T-helper 1 cell treated with Interleukin-12 subunit alpha and Interleukin-12 subunit beta and Interleukin-4 antibody, amounts not matched to agents 30 μg/mL and 1 μg/mL, for 36 hours (primary cell): ENCODE measurements around the gene IL12RB1.
"Not testable (repeated sequence)": the region's sequence is repeated elsewhere in the genome, so short reads cannot be mapped to it uniquely, and the experiment has no call there.

Source experiments
- H3K27ac Mint-ChIP-seq: one replicate; pipeline ENCODE4 v1.8.0; 2021; ENCODE audit warnings: mild to moderate bottlenecking, mixed read lengths
- H3K27me3 Mint-ChIP-seq: one replicate; pipeline ENCODE4 v1.8.0; 2021; ENCODE audit warnings: low read depth, mixed read lengths
- H3K36me3 Mint-ChIP-seq: one replicate; pipeline ENCODE4 v1.8.0; 2021; ENCODE audit warnings: low read depth, mixed read lengths
- H3K4me1 Mint-ChIP-seq: one replicate; pipeline ENCODE4 v1.8.0; 2021; ENCODE audit warnings: low read depth, mixed read lengths
- H3K4me3 Mint-ChIP-seq: one replicate; pipeline ENCODE4 v1.8.0; 2021; ENCODE audit warnings: mild to moderate bottlenecking, moderate library complexity, mixed read lengths
- H3K9me3 Mint-ChIP-seq: one replicate; pipeline ENCODE4 v1.8.0; 2021; ENCODE audit warnings: mixed read lengths

IL12RB1 gene

DNA sequence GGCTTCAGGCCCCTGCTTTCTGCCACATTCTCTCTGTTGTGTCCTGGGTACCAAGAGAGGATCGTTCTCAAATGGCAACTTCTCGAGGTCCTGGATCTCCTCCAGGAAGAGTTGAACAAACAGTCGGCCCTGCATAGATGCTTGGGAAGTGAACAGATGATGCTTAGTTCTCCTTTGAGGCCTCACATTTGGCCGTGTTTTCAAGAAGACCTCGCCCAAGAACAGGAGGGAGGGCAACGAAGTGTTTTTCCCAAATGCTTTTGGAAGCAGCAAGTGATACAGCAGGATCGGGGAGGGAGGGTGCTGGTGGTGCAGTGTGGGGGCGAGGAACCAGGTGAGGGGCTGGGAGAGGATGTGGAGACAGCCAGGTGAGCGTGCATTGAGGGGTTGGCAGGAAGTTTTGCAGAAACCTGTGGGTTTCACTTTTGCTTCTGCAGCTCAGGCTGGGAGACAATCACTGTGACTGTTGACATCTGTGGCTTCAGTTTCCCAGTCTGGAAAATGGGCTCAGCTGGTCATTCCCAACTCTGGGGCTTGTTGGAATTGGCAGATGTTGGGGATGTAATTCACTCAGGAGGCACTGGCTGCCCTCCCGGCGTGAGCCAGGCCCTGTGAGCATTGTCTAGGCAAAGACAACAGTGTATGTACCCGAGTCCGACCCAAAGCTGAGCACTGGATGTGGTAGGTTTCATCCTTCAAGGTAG, 32.4 kb upstream of the IL12RB1 start:
- Mint-ChIP-seq H3K4me1 (peaks cover 22% of the 10 kb centered on the region), H3K27me3 (no peaks in the 10 kb centered on the region), H3K36me3 (peaks cover 16% of the 10 kb centered on the region), H3K4me3 (peak overlapping the region; percentile 93), H3K9me3 (no peaks in the 10 kb centered on the region), H3K27ac (peak overlapping the region; percentile 89)

DNA sequence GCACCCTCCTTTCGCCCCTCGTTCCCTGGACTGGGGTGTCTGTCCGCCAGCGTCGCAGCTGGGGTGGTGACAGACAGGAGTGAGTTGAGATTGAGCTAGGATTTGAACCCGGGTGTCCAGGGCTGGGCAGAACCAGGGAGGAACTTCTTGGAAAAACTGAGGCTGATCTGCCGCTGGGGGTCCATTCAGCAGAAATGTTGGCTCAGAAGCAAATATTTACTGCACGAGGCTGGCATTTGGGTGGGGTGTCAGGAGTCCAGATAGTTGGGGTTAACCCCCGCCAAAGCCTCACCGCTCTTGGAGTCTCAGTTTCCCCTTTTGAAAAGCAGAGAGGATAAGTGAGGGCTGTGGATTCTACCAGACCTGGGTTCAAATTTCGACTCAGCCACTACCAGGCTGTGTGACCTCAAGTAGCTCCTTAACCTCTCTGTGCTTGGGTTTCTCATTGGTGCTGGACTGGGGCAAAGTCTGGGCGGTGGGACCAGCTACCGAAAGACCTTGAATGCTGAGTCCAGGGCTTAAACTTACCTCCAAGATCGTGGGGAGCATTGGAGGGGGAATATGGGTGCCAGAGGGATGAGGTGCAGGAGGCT, 31.8 kb upstream of the IL12RB1 start:
- H3K4me1 Mint-ChIP-seq, result peaks cover 22% of the 10 kb centered on the region
- H3K9me3 Mint-ChIP-seq, result no peaks in the 10 kb centered on the region

DNA sequence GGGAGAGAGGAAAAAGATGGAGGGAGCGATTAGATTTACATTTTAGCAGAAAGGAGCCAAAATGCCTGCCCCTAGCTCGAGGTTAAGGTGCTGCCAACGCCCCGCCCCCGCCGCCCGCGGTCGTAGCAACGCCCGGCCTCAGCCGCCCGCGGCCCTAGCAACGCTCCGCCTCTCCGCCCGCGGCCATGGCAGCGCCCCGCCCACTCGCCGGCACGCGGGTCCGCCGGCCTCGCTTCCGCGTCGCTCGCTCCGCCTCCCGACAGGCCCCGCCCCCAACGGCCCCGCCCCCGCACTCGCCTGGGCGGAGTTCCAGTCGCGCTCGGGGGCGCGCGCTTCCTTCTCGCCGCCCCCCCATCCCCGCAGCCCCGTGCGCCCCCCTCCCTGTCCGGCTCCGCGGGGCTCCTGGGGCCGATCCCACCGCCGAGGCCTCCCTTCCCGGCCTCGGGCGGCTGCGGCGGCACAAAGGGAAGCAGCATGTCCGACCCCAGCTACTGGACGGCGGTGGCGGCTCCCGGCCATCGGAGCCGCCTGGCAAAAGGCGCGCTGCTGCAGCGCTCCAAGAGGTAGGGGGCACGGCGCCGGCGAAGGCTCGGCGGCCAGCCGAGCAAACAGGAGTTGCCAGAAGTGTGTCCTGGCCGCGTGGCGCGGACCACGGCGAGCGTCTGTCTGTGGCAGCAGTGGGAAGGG, 31.1 kb upstream of the IL12RB1 start:
- Mint-ChIP-seq H3K4me3 (peak overlapping the region; percentile 93), H3K9me3 (no peaks in the 10 kb centered on the region), H3K4me1 (peaks cover 23% of the 10 kb centered on the region), H3K27ac (peak overlapping the region; percentile 89), H3K36me3 (peaks cover 8% of the 10 kb centered on the region), H3K27me3 (no peaks in the 10 kb centered on the region)

More for the DNA sequence above, 31.8 kb upstream of the IL12RB1 start:
- Mint-ChIP-seq H3K27ac (peak overlapping the region; percentile 89), H3K4me3 (peak overlapping the region; percentile 93), H3K36me3 (peaks cover 10% of the 10 kb centered on the region), H3K27me3 (no peaks in the 10 kb centered on the region)

DNA sequence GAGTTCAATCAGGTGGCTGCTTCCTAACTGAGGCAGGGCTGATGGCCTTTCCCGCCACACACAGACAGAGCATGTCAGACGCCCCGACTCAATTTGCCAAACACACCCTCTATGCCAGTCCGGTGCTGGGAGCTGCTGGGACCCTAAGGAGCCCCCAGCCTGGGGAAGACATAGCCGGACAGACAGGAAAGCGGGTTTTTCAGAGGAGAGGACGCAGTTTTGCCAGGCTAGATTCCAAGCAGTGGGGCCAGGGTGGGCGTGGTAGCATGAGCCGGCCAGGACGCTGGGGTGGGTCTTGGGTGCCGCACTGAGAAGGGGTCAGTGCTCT, 30.6 kb upstream of the IL12RB1 start:
- H3K27ac Mint-ChIP-seq, result peak overlapping the region; percentile 69
- no peaks in the 10 kb centered on the region for H3K9me3 Mint-ChIP-seq

DNA sequence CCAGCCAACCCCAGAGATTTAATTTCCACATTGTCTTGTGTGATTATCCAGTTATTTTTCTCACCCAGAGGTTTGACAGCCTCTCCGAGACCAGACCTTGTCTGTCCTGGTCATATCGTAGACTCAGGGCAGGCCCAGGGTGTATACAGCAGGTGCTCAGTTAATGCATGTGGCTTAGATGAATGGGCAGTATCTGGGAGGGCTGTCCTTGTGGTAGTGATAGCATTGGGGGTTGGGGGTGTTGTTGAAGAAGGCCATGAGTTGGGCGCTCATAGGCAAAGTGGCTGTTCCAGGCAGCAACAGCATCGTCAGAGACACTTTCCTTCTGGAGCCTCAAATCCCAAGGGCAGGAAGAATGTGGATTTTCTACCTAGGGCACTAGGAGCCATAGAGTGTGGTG, 27.7 kb upstream of the IL12RB1 start:
- no peaks in the 10 kb centered on the region for H3K36me3 Mint-ChIP-seq
- no peaks in the 10 kb centered on the region for H3K9me3 Mint-ChIP-seq
- no peaks in the 10 kb centered on the region for H3K27me3 Mint-ChIP-seq
- H3K27ac Mint-ChIP-seq, result no peak overlapping the region
- no peak overlapping the region for H3K4me3 Mint-ChIP-seq
- peaks cover 19% of the 10 kb centered on the region for H3K4me1 Mint-ChIP-seq

More for the DNA sequence above, 30.6 kb upstream of the IL12RB1 start:
- Mint-ChIP-seq H3K27me3 (no peaks in the 10 kb centered on the region), H3K4me1 (peaks cover 25% of the 10 kb centered on the region), H3K36me3 (peaks cover 4% of the 10 kb centered on the region), H3K4me3 (peak overlapping the region; percentile 71)

DNA sequence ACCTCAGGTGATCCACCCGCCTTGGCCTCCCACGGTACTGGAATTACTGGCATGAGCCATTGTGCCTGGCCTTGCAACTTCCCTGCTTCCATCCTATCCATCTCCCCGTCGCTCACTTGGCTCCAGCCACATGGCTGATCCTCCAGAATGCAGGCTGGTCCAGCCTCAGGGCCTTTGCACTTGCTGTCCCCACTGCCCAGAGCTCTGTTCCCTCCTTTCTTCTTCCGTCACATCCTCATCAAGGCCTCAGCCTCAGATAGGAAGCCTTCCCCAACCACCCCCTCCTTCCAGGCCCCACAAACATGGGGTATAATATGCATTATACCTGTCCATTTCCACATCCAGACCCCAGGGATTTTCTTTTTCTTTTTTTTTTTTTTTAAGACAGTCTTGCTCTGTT, 27.1 kb upstream of the IL12RB1 start:
- H3K27ac Mint-ChIP-seq, result no peak overlapping the region
- H3K9me3 Mint-ChIP-seq, result no peaks in the 10 kb centered on the region
- H3K4me1 Mint-ChIP-seq, result peaks cover 16% of the 10 kb centered on the region
- H3K4me3 Mint-ChIP-seq, result no peak overlapping the region
- no peaks in the 10 kb centered on the region for H3K27me3 Mint-ChIP-seq
- H3K36me3 Mint-ChIP-seq, result no peaks in the 10 kb centered on the region

DNA sequence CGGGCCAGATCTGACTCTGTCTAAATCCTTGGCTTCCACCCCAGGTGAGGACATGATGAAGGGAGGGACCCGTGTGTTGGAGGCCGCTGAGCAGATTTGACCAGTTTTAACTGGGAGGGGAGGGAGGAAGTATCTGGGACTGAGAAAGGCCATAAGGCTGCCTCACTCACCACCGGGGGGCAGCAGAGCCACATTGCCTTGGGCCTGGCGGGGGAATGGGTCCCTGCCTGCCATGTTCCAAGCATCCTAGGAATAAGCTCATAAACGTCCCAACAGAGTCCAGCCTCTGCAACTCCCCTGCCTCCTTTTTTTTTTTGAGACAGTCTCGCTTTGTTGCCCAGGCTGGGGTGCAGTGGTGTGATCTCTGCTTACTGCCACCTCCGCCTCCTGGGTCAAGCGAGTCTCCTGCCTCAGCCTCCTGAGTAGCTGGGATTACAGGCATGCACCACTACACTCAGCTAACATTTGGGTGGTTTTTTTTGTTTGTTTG, 26.3 kb upstream of the IL12RB1 start:
- no peaks in the 10 kb centered on the region for H3K36me3 Mint-ChIP-seq
- H3K4me1 Mint-ChIP-seq, result peaks cover 14% of the 10 kb centered on the region
- H3K4me3 Mint-ChIP-seq, result no peak overlapping the region
- no peak overlapping the region for H3K27ac Mint-ChIP-seq
- H3K9me3 Mint-ChIP-seq, result no peaks in the 10 kb centered on the region
- no peaks in the 10 kb centered on the region for H3K27me3 Mint-ChIP-seq

DNA sequence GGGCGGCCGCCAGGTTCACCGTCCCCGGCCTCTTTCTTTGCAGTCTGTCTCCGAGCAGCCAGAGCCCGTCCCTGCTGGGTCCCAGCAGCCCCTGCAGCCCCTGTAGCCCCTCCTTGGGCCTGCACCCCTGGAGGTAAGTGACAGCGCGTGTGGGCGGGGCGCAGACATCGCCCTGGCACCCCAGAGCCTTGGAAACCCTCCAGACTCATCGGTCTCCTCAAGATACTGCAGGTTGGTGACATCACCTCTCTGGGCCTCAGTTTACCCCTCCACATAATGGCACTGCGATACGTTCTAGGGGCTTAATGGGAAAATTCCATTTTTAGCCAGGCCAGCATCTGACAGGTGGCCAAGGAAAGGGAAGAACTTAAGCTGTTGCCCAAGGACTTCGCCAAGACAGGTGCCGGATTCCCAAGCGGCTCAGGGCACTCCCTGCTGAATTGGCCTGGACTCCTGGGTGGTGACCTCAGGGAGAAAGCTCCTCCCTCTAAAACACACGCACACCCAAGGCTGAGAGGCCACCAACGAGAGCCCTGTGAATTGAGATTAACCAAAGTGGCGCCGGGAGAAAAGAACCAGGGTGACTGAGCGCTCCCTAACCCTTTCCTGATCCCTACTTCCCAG, 24.0 kb upstream of the IL12RB1 start:
- no peaks in the 10 kb centered on the region for H3K36me3 Mint-ChIP-seq
- peak overlapping the region; percentile 42 for H3K4me3 Mint-ChIP-seq
- no peaks in the 10 kb centered on the region for H3K9me3 Mint-ChIP-seq
- peaks cover 9% of the 10 kb centered on the region for H3K4me1 Mint-ChIP-seq
- no peaks in the 10 kb centered on the region for H3K27me3 Mint-ChIP-seq
- no peak overlapping the region for H3K27ac Mint-ChIP-seq

DNA sequence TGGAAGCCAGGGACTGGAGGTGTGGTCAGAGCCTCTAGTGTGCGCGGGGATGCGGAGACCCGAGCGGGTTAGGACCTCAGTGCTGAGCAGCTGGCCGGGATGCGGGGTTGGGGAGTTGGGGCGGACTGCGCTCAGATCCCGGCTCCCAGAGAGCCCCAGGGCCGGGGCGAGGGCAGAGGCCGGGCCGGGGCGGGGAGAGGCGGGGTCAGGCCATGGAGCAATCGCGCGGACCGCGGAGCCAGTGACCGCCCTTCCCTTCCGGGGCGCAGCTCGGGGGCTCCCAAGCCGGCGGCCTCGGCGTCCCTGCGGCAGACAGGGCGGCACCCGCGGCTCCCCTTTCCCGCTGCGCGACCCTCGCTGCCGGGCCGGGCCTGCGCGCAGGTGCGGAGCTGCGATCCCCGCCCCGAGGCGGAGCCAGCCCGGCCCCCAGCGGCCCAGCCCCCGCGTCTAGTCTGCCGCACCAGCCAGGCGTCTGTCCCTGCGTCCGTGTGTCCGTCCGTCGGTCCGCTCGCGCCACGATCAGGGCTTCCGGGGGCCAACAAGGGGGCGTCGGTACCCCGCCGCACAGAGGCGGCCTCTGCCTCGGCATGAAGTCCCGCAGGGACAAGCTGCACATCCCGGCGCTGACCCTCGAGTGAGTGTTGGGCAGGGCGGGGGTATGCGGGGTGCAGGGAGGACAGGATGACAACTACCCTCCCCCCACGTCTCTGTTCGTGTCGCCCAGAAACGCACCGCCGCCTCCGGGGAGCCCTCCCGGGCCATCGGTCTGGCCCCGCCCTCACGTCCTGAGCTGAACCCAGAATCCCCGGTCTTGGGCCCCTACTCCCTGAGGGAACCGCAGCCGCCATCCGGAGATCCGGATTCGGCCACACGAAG, 23.2 kb upstream of the IL12RB1 start:
- peak overlapping the region; percentile 77 for H3K4me3 Mint-ChIP-seq
- H3K9me3 Mint-ChIP-seq, result no peaks in the 10 kb centered on the region
- H3K36me3 Mint-ChIP-seq, result no peaks in the 10 kb centered on the region
- no peaks in the 10 kb centered on the region for H3K27me3 Mint-ChIP-seq
- peaks cover 9% of the 10 kb centered on the region for H3K4me1 Mint-ChIP-seq
- H3K27ac Mint-ChIP-seq, result no peak overlapping the region

DNA sequence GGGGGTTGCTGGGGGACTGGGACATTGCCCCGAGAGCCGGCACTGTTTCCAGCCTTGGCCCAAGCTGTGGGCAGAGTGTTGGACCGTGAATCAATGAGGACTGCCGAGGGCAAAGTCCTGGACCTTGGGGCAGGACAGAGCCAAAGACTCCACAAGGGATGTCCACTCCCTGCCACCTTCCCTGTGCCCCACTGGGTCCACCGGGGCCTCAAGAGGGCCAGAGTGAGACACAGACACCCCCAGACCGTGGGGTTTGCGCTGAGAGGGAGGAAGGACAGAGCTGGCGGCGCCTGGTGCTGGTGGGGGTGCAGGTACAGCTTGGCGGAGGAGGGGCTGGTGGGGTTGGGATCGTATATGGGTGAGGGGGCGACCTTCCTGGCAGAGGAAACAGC, 22.6 kb upstream of the IL12RB1 start:
- H3K4me1 Mint-ChIP-seq, result peaks cover 14% of the 10 kb centered on the region
- peak overlapping the region; percentile 11 for H3K27ac Mint-ChIP-seq
- no peaks in the 10 kb centered on the region for H3K9me3 Mint-ChIP-seq
- H3K4me3 Mint-ChIP-seq, result peak overlapping the region; percentile 77
- no peaks in the 10 kb centered on the region for H3K27me3 Mint-ChIP-seq
- H3K36me3 Mint-ChIP-seq, result no peaks in the 10 kb centered on the region

DNA sequence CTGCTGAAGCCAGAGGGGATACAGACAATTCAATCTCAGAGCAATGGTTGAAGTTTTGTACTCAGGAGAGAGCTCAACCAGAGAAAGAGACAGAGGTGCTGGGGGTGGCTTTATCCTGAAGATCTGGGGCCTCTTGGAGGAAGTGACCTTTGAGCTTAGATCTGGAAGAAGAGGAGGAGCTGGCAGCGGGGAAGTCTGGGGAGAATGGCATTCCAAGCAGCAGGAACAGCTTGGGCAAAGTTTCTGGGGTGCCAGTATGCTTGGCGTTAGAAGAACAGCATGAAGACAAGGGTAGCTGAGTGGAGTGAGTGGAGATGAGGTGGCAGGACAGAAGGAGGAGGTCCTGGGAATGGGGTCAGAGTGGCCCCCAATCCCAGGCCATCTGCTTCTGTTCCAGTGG, 22.2 kb upstream of the IL12RB1 start:
- Mint-ChIP-seq H3K27ac (no peak overlapping the region), H3K4me3 (peak overlapping the region; percentile 77)

DNA sequence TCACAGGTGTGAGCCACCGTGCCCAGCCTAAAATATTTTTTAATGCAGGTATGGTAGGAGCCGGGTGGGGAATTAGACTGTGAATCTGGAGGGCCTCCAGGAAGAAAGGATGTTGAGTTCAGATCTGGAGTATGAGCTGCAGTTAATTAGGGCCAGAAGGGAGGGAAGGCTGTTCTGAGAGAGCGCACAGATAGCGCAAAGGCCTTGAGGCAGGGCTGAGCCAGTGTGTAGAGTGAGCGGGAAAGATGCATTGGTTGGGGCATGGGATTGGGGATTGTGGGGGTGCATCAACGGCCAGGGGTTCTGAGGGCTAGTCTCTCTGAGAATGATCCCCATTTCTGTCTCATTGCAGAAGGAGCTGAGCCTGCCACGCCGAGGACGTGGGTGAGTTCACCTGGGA, 20.5 kb upstream of the IL12RB1 start:
- Mint-ChIP-seq H3K4me3 (no peak overlapping the region), H3K36me3 (no peaks in the 10 kb centered on the region), H3K27me3 (no peaks in the 10 kb centered on the region), H3K27ac (no peak overlapping the region), H3K4me1 (peaks cover 11% of the 10 kb centered on the region), H3K9me3 (no peaks in the 10 kb centered on the region)

More for the DNA sequence above, 22.2 kb upstream of the IL12RB1 start:
- Mint-ChIP-seq H3K36me3 (no peaks in the 10 kb centered on the region), H3K9me3 (no peaks in the 10 kb centered on the region), H3K4me1 (peaks cover 15% of the 10 kb centered on the region), H3K27me3 (no peaks in the 10 kb centered on the region)

DNA sequence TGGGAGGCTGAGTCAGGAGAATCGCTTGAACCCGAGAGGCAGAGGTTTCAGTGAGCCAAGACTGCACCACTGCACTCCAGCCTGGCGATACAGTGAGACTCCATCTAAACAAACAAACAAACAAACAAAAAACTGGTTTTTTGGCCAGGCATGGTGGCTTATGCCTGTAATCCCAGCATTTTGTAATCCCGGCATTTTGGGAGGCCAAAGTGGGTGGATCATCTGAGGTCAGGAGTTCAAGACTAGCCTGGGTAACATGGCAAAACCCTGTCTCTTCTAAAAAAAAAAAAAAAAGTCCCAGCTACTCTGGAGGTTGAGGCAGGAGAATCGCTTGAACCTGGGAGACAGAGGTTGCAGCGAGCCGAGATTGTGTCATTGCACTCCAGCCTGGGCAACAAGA, 18.5 kb upstream of the IL12RB1 start:
- H3K4me1 Mint-ChIP-seq, result peaks cover 11% of the 10 kb centered on the region
- not testable (repeated sequence) for H3K36me3 Mint-ChIP-seq, H3K27me3 Mint-ChIP-seq, H3K27ac Mint-ChIP-seq, H3K9me3 Mint-ChIP-seq, H3K4me3 Mint-ChIP-seq

DNA sequence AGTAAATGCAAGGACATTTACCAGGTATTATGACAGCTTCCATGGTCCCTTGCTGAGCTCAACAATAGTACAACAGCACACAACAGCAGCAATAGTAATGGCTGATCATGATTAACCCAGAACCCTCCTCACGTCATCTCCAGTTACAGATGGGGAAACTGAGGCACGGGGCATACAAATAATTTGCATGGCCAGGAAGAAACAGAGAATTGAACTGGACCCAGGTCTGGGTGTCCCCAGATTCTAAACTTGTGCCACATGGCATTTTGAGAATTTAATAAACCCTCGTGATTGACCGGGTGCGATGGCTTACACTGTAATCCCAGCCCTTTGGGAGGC, 18.0 kb upstream of the IL12RB1 start:
- no peaks in the 10 kb centered on the region for H3K9me3 Mint-ChIP-seq
- peaks cover 12% of the 10 kb centered on the region for H3K4me1 Mint-ChIP-seq
- peak overlapping the region; percentile 65 for H3K4me3 Mint-ChIP-seq
- H3K36me3 Mint-ChIP-seq, result peaks cover 1% of the 10 kb centered on the region
- no peaks in the 10 kb centered on the region for H3K27me3 Mint-ChIP-seq
- peak overlapping the region; percentile 31 for H3K27ac Mint-ChIP-seq
